ENCODE measurements around the gene CCNL2.

Gene CCNL2

DNA sequence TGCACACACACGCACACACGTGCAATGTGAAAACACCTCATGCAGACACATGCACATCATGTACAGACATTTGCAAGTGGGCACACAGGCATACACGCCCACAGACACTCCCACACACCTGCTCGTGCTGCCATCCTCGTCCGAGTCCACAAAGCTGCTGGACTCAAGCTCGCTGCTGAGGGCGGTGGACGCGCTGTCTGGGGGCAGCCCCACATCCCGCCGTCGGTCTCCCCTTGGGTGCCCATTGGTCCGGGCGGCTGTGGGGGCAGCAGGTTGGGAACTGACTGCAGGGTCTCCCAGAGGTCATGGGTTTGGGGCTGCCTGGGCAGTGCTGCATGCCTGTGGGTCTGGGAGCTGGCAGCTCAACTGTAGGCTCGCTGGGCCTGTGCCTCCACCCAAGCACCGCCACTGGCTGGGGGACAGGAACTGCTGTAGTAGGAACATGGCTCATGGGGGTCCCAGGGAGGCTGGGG lies 57.5 kb downstream of the CCNL2 start:
- DNase-seq (ENCODE audit: low spot score), result no peak

- DNase-seq (ENCODE audit: low spot score), result no peak
Measured at GRCh38 chr1:1340791-1341548, 58.2 kb downstream of the CCNL2 start.

- DNase-seq (ENCODE audit: low spot score), result no peak
Measured at GRCh38 chr1:1340185-1340584, 59.0 kb downstream of the CCNL2 start.

- DNase-seq (ENCODE audit: low spot score), result no peak
Measured at GRCh38 chr1:1338278-1338677, 60.9 kb downstream of the CCNL2 start.

DNA sequence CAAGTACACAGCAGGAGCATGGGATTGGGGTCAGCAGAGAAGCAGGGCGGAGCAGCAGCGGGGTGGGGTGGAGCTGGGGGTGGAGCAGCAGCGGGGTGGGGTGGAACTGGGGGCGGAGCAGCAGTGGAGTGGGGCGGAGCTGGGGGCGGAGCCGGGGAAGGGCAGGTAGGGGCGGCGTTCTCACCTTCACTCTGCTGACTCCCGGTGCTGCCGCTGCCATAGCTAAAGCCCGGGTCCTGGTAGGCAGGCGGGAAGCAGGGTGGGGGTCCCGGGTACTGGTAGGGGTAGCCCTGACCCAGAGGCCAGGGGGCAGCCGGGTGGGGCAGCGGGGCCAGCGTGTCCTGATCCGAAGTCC lies 61.4 kb downstream of the CCNL2 start:
- no peak for DNase-seq (ENCODE audit: low spot score)

DNA sequence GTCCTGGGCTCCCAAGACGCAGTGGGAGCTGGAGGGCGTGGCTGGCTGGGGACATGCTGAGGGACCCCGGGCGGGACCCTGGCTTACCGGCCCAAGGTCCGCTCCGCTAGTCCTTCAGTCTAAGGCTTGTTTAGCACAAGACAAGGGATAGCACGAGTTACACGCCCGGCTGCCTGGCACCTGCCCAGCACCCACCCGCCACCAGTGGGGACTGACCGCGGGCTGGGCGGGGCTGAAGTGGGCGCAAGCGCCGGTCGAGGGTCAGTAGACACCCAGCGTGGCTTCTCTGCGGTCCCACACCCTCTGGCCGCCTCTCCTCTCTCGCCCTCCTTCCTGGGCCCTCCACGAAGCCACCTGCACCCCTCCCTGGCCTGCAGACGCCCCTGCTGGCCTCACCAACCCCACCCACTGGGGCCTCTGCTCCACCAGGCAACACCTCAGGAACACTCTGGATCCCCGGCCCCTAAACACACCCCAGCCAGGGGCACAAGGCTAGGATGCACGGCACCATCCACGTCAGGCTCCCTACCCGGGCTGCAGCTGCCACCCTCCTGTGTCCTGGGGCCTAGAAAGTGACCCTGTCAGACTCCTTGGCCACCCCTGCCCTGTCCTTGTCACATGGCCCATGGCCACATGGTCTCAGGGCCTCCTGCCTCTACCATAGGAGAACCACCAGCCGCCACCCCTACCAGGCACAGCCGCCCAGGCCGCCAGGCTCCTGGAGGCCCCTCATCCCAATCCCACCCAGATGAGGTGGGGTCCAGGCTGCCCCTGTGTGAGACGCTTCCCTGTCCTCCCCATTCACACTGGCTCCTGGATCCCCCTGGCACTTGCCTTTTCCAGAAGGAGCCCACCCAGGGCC lies 62.0 kb downstream of the CCNL2 start:
- no peak for DNase-seq (ENCODE audit: low spot score)

DNA sequence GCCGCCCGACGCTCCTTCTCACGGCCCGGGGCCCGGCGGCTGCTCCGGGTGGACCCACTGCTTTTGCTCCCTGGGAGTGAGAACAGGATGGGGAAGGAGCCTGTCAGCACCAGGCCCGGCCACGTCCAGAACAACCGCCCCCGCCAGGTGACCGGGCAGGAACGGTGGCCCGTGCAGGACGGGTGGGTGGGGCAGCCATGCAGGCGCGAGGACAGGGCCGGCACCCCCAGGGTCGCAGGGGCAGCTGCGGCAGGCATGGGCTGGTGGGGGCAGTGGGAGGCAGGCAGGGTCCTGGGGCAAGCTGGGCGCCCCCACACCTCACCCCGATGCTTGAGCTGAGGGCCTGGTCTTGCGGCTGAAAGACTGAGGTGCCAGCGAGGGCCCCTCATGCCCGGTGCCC lies 62.7 kb downstream of the CCNL2 start:
- DNase-seq (ENCODE audit: low spot score), result no peak

DNA sequence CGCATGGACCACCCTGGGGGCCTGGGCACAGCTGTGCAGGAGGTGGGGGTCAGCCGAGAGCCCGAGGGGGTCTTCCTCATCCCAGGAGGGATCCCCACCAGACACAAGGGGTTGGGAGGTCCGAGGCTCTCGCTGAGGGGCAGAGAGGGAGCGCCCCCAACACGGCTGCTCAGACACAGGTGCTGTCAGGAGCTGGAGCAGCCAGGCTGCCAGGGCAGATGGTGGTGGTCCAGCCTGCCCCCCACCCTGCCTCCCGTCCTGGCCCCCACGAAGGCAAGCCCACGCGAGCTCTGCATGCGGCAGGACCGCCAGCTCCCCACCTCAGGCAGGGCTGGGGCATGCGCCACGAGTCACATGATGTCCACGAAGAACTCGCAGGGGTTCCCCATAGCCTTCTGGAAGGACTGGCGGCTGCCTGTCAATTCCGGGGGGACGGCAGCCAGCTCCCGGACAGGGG lies 63.3 kb downstream of the CCNL2 start:
- no peak for DNase-seq (ENCODE audit: low spot score)

All from HuH-7 (cell line).